ENCODE data around the gene METTL5.

DNA sequence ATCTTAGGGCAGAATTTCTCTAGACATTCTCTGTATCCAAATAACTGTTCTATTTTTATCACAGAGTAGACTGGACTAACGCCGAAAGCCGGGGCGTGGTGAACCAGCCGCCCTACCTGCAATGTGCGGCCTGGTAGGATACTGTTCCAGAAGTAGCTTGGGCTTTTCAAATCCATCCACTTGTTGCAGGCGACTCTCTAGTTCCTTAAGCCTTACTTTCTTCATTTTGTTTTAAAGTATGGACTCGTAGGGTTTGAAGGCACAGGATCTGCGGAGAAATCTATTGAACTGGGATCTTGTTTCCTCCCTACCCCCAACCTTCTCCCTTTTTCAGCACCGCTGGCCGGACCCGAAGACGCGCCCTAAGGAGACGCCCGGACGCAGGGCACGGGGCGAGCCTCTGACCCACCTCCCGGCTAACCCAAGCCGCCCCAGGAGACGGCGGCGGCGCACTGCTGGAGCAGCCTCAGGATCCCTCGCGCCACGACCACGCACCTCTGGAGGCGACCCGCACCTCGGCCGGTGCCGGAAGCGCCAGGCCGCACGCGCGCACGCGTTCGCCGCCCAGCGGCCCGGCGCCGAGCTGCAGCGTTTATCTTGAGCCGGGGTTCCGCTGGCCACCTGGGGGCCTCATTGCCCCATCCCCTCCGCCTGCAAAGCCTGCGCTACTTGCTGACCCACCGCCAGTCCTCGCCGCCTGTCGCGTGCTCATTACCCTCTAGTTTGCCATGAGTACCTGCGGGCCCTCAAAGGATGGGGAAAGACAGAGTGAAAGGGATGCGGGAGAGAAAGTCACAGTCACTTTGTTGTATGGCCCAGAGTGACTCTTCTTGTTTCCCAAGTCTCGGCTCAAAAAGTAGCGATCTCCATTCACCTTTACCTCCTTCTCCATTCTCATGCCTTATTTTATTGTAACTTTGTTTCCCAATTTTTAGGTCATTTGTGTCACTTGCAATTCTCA, at the start of gene METTL5:
- peak in 1 of 3 donors; percentile 40 for TF ChIP-seq CTCF (IDR thresholded peaks at IDR 0.05)
- no peak for TF ChIP-seq POLR2A (IDR thresholded peaks at IDR 0.05)
